OCI-LY7 (cell line): ENCODE measurements around the gene SDF4.

Source experiments
- CTCF ChIP-seq: fragments of 200-600 bp; sonication (generic); conservative IDR thresholded peaks from 2 replicates; pipeline ENCODE4 v1.5.1; 2014; ENCODE audit warnings: mild to moderate bottlenecking, antibody characterized with exemption, low read length, moderate library complexity, mixed read lengths
- EZH2phosphoT487 ChIP-seq: fragments of 200-600 bp; sonication (generic); IDR thresholded peaks from 2 replicates; pipeline ENCODE4 v1.6.1; 2018; ENCODE audit warnings: low read depth, borderline replicate concordance, mild to moderate bottlenecking, mixed run types, antibody characterized with exemption, low read length, moderate library complexity, mixed read lengths

DNA sequence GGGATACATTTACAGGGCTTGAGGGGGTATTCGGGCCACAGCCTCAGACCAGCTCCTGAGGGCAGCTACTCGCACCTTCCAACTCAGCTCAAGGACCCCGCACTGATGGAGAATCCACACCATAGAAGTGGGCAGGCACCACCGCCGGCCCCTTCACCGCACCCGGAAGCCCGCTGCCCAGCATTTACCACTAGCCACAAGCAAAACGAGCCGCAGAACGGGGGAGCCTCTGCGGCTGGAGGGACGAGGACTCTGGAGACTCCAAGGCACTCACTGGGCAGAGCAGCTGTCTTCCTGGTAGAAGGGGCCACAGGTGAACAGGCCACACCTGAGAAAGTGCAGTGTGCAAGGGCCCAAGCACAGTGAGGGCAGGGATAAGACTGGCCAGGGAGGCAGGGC lies 36.5 kb upstream of the SDF4 start:
- TF ChIP-seq CTCF (no peak), EZH2phosphoT487 (no peak)
